Gastroesophageal sphincter (tissue), 4 donors: Measurements from ENCODE around the gene HOXA10. TPM values are rescaled to one million over a fixed set of nuclear protein-coding genes. Genes with fewer than 3 reads are reported as not detected.

ENCODE experiments used
- ATAC-seq: fragments of 150-250 bp; one replicate; pipeline ENCODE4 v1.9.1; 2016; ENCODE audit warnings: mild to moderate bottlenecking, moderate library complexity
- H3K27ac ChIP-seq, 4 donors: fragments of 200-600 bp; sonication (generic) in 3 of 4; 1 replicate in 3 of 4; 2 replicates in 1 of 4; pipeline ENCODE4 v1.5.1; 2016 to 2019
- H3K27me3 ChIP-seq: fragments of 200-600 bp; sonication (generic); one replicate; pipeline ENCODE4 v1.5.1; 2019
- H3K36me3 ChIP-seq, 2 donors: fragments of 200-600 bp; sonication (generic); one replicate each; pipeline ENCODE4 v1.5.1; 2019; ENCODE audit warnings: control low read depth in 1 of 2
- H3K4me1 ChIP-seq, 3 donors: fragments of 200-600 bp; sonication (generic); 1 replicate in 2 of 3; 2 replicates in 1 of 3; pipeline ENCODE4 v1.5.1; 2016 to 2019; ENCODE audit warnings: control low read depth in 2 of 3
- H3K4me3 ChIP-seq, 2 donors: fragments of 200-600 bp; sonication (generic); one replicate each; pipeline ENCODE4 v1.5.1; 2019; ENCODE audit warnings: mild to moderate bottlenecking in 1 of 2, moderate library complexity in 1 of 2
- H3K9me3 ChIP-seq, 3 donors: fragments of 200-600 bp; sonication (generic); one replicate each; pipeline ENCODE4 v1.5.1; 2017 to 2019; ENCODE audit warnings: control low read depth in 2 of 3
- EP300 ChIP-seq: sonication (generic); formaldehyde crosslinking; IDR thresholded peaks from one replicate; pipeline ENCODE4 v1.6.1; 2017; ENCODE audit warnings: antibody characterized with exemption, mild to moderate bottlenecking
- POLR2A ChIP-seq, 2 donors: fragments of 450-650 bp; IDR thresholded peaks; one replicate each; pipeline ENCODE4 v1.6.1; 2017; ENCODE audit warnings: antibody characterized with exemption in 2 of 2, mild to moderate bottlenecking in 2 of 2, moderate library complexity in 1 of 2
- POLR2AphosphoS5 ChIP-seq: sonication (generic); formaldehyde crosslinking; IDR thresholded peaks from one replicate; pipeline ENCODE4 v1.6.1; 2017; ENCODE audit warnings: antibody characterized with exemption
- WGBS, 2 donors: methylation state at CpG; one replicate each; pipeline ENCODE4 v1.1.5; 2018; ENCODE audit warnings: low coverage in 1 of 2; 5-methylcytosine and 5-hydroxymethylcytosine counted together
- total RNA-seq, 4 donors: library from RNA; depleted of rRNA; stranded (reverse); fragments of >200 nt; gene quantifications; one replicate each; pipeline ENCODE4 v1.1.0, GENCODE V29; 2016
- TF ChIP-seq, protein P1 (sequence below), 4 experiments: fragments of 200-600 bp in 2 of 4; fragments of 450-650 bp in 2 of 4; sonication (generic) in 1 of 4; IDR thresholded peaks; one replicate each; pipeline ENCODE4 v1.5.1; 2017 to 2019; ENCODE audit warnings: antibody characterized with exemption in 4 of 4, mild to moderate bottlenecking in 2 of 4, moderate library complexity in 2 of 4

Gene HOXA10
- total RNA-seq, 4 donors from 2014 or later, result 0.67 TPM; not detected in 3

DNA sequence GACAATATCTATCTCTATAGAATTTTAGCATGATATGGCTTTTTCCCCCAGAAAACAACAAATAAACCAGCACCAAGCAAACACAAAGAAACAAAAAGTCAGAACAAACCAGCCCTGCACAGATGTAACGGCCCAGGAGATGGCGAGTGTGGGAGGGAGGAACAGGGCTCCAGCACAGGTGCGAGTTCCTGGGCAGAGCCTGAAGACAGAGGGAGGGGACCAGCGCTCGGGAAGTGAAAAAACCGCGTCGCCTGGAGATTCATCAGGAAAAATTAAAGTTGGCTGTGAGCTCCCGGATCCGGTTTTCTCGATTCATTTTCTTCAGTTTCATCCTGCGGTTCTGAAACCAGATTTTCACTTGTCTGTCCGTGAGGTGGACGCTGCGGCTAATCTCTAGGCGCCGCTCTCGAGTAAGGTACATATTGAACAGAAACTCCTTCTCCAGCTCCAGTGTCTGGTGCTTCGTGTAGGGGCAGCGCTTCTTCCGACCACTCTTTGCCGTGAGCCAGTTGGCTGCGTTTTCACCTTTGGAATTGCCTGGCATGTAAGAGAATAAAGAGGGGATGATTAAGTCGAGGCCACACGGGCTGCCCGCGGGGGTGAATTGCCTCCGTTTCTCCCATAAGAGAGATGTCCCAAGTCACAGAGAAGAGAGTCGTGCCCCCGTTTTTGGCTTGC lies 2.3 kb downstream of the HOXA10 start:
- Histone ChIP-seq H3K9me3 (no peaks in the 10 kb centered on the region), H3K36me3 (no peaks in the 10 kb centered on the region), H3K4me1 (peaks cover 0 to 39% (median 24%) of the 10 kb centered on the region in 3 donors), H3K27me3 (peaks cover 100% of the 10 kb centered on the region), H3K27ac (no peak overlapping the region), H3K4me3 (no peak overlapping the region)
- no peak for ATAC-seq
- TF ChIP-seq, protein P1, sequence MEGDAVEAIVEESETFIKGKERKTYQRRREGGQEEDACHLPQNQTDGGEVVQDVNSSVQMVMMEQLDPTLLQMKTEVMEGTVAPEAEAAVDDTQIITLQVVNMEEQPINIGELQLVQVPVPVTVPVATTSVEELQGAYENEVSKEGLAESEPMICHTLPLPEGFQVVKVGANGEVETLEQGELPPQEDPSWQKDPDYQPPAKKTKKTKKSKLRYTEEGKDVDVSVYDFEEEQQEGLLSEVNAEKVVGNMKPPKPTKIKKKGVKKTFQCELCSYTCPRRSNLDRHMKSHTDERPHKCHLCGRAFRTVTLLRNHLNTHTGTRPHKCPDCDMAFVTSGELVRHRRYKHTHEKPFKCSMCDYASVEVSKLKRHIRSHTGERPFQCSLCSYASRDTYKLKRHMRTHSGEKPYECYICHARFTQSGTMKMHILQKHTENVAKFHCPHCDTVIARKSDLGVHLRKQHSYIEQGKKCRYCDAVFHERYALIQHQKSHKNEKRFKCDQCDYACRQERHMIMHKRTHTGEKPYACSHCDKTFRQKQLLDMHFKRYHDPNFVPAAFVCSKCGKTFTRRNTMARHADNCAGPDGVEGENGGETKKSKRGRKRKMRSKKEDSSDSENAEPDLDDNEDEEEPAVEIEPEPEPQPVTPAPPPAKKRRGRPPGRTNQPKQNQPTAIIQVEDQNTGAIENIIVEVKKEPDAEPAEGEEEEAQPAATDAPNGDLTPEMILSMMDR (IDR thresholded peaks at IDR 0.05), result no peak
- TF ChIP-seq POLR2AphosphoS5, result no peak
- no peak for TF ChIP-seq POLR2A (IDR thresholded peaks at IDR 0.05)
- no peak for TF ChIP-seq EP300
- 7 to 9% methylated on average over 17 to 21 of the region's 30 CpGs for WGBS, 2 donors

DNA sequence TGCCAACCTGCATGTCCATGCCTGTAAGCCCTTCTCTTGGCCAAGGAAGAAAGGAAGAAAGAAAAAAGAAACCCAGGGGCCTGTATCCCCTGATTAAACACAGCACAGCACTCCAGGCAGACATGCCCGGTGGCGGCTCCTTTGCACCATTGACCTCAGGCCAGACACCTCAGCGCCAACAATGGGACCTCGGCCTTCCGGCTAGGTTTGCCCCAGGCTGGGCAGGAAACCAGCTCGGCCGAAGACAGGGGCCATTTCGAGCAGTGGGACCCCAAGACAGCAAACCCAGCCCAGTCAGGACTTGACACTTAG lies 2.8 kb downstream of the HOXA10 start:
- ATAC-seq, result no peak
- no peak overlapping the region for H3K4me3 ChIP-seq
- peaks cover 100% of the 10 kb centered on the region for H3K27me3 ChIP-seq

DNA sequence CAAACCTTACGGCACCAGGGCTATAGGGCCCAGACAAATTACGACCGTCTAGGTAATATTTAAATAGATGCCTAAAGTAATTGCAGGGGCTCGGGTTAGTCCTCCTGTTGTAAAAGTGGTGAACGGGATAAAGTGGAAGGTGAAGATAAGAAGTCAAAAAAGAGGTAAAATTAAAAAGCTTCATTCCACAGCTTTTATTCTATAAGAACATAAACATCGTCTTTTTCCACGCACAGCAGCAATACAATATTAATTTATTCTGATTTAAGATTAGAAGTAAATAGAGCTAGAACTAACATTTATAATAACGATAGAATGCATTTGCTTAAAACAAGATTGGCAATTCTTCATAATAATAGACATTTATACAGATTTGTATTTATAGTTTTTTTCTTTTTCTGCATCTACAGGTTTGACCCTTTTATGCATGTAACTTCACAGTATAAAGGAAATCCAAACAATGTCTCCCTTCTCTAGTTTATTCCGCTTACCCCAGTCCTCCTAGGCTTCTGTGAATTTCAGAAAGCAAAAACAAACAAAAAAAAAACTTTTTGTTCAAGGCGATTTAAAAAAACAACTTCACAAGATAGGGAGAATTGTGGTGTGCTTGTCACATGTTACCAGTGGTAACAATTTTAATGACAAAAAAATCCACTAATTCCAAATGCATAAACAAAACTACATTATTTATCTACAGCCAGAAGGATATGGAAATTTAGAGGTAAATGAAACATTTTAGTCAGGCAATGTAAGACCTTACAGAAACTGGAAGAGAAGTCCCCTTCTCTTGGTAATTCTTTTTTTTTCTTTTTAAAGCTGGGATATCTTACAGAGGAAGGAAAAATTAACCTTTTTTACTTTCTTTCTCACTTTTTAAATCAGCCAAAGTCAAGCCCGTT lies 3.4 kb downstream of the HOXA10 start:
- H3K36me3 ChIP-seq, result no peaks in the 10 kb centered on the region
- H3K4me1 ChIP-seq, result peaks cover 0 to 50% (median 30%) of the 10 kb centered on the region in 3 donors
- H3K27ac ChIP-seq, result no peak overlapping the region
- 17 to 18% methylated on average over 7 to 11 of the region's 11 CpGs for WGBS, 2 donors
- TF ChIP-seq, protein P1 (IDR thresholded peaks at IDR 0.05), result no peak
- TF ChIP-seq POLR2AphosphoS5, result no peak
- no peak for TF ChIP-seq EP300
- TF ChIP-seq POLR2A (IDR thresholded peaks at IDR 0.05), result no peak
- peaks cover 100% of the 10 kb centered on the region for H3K27me3 ChIP-seq
- no peak for ATAC-seq
- H3K4me3 ChIP-seq, result no peak overlapping the region
- peaks cover 0 to 3% (median 0%) of the 10 kb centered on the region in 3 donors for H3K9me3 ChIP-seq

More for the DNA sequence above, 2.8 kb downstream of the HOXA10 start:
- WGBS, 2 donors, result 0 to 17% methylated on average over 3 to 6 of the region's 8 CpGs
- Histone ChIP-seq H3K4me1 (peaks cover 0 to 44% (median 27%) of the 10 kb centered on the region in 3 donors), H3K9me3 (peaks cover 0 to under 1% (median 0%) of the 10 kb centered on the region in 3 donors), H3K36me3 (no peaks in the 10 kb centered on the region), H3K27ac (no peak overlapping the region)
- TF ChIP-seq EP300, result no peak
- no peak for TF ChIP-seq POLR2A (IDR thresholded peaks at IDR 0.05)
- TF ChIP-seq, protein P1 (IDR thresholded peaks at IDR 0.05), result no peak
- no peak for TF ChIP-seq POLR2AphosphoS5

DNA sequence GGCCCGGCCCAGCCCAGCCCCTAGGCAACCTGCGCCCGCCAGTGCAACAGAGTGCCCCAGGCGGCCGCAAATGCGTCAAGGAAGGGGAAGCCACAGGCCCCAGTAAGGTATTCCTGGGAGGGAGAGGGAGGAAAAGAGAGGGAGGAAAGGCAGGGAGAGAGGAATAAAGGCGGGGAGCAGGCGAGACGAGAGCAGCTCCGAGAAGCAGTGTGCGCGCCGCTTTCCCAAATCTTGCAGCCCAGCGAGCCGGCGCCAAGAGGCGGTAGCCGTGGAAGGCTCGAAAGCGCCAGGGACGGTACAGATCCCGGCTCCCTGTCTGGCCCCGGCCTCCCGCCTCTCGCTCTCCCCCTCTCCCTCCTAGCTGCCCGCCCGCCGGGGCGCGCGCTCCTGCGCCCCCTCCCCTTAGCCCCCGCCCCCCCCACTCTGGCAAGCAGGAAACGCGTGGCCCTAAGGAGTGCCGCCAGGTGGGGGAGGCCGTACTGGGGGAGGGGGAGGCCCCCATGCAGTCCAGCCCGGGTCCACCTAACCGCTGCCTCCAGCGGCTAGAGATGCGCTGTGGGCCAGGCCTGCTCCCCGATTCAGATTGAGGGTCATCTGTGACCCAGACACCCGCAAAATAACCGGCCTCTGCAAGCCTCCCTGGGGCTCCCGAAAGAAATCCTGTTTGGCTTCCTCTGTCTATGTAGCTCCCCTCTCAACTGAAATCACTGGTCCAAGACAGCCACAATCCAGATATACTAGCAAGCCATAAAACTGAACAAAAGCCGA lies 4.3 kb downstream of the HOXA10 start:
- Histone ChIP-seq H3K36me3 (no peaks in the 10 kb centered on the region), H3K9me3 (peaks cover 0 to 3% (median 0%) of the 10 kb centered on the region in 3 donors), H3K27ac (no peak overlapping the region), H3K27me3 (peaks cover 100% of the 10 kb centered on the region), H3K4me1 (peaks cover 0 to 58% (median 34%) of the 10 kb centered on the region in 3 donors), H3K4me3 (no peak overlapping the region)
- WGBS, 2 donors, result 0% methylated on average over 1 of the region's 46 CpGs; no CpG with 5 or more reads in 1 of the 2 donors
- TF ChIP-seq, protein P1 (IDR thresholded peaks at IDR 0.05), result no peak
- TF ChIP-seq POLR2AphosphoS5 (no peak), EP300 (no peak), POLR2A (IDR thresholded peaks at IDR 0.05) (no peak)
- no peak for ATAC-seq
